OCI-LY7 (cell line): Measurements from ENCODE around the gene SENP2. TPM values are rescaled to one million over a fixed set of nuclear protein-coding genes. Genes with fewer than 3 reads are reported as not detected.
A peak's percentile ranks its signal among the peaks of the same experiment; 100 is the strongest.

Experiments used
- BruUV-seq: library from RNA; stranded (reverse); fragments of 400-500 nt; replicated peaks from 2 replicates; lab custom pipeline; 2021; lab: Mats Ljungman, UMichigan
- CTCF ChIA-PET: fragments of 300-600 bp; sonication (Branson Sonifier 250); formaldehyde crosslinking; loops from one replicate; lab custom pipeline; 2022; ENCODE audit warnings: antibody characterized with exemption; ENCODE audit not compliant: unreplicated experiment; lab: Charles Lee
- POLR2A ChIA-PET: fragments of 300-600 bp; sonication (Branson Sonifier 250); formaldehyde crosslinking; loops from one replicate; lab custom pipeline; 2022; ENCODE audit warnings: antibody characterized with exemption; lab: Charles Lee
- DNase-seq: peaks from one replicate; pipeline ENCODE4 v3.0.0-alpha.2; 2015; ENCODE audit warnings: low spot score
- H2AFZ ChIP-seq: fragments of 200-600 bp; sonication (generic), shearing (Covaris generic); 2 replicates; pipeline ENCODE4 v1.6.1; 2014; ENCODE audit warnings: mild to moderate bottlenecking, antibody characterized with exemption, low read length, moderate library complexity
- H3K27ac ChIP-seq: fragments of 200-600 bp; sonication (generic); 2 replicates; pipeline ENCODE4 v1.5.1; 2014; ENCODE audit warnings: mixed run types, low read depth, mild to moderate bottlenecking, moderate library complexity, low read length, inconsistent platforms; ENCODE audit not compliant: poor library complexity, severe bottlenecking
- H3K36me3 ChIP-seq: fragments of 200-600 bp; sonication (generic); 2 replicates; pipeline ENCODE4 v1.6.1; 2014; ENCODE audit warnings: mild to moderate bottlenecking, antibody characterized with exemption, low read length, moderate library complexity, mixed read lengths; ENCODE audit not compliant: insufficient read depth
- H3K4me1 ChIP-seq: fragments of 200-600 bp; sonication (generic); 2 replicates; pipeline ENCODE4 v1.5.1; 2014; ENCODE audit warnings: mild to moderate bottlenecking, low read length; ENCODE audit not compliant: insufficient read depth, poor library complexity, severe bottlenecking
- H3K4me2 ChIP-seq: fragments of 200-600 bp; sonication (generic); 2 replicates; pipeline ENCODE4 v1.6.1; 2014; ENCODE audit warnings: mild to moderate bottlenecking, low read length
- H3K4me3 ChIP-seq: fragments of 200-600 bp; sonication (generic); 2 replicates; pipeline ENCODE4 v1.5.1; 2014; ENCODE audit warnings: mild to moderate bottlenecking, low read depth, low read length; ENCODE audit not compliant: poor library complexity, severe bottlenecking
- H3K79me2 ChIP-seq: fragments of 200-600 bp; sonication (generic); 2 replicates; pipeline ENCODE4 v1.6.1; 2016; ENCODE audit warnings: low read depth, mild to moderate bottlenecking, low read length, moderate library complexity, mixed read lengths; ENCODE audit not compliant: insufficient read depth
- H3K9me2 ChIP-seq: fragments of 200-600 bp; sonication (generic); 2 replicates; pipeline ENCODE4 v1.6.1; 2016; ENCODE audit warnings: mild to moderate bottlenecking, low read length, mixed read lengths; ENCODE audit not compliant: insufficient read depth
- H3K9me3 ChIP-seq: fragments of 200-600 bp; sonication (generic); 2 replicates; pipeline ENCODE4 v1.6.1; 2014; ENCODE audit warnings: mild to moderate bottlenecking, mixed run types, low read length, mixed read lengths
- H4K20me1 ChIP-seq: fragments of 200-600 bp; sonication (generic); 2 replicates; pipeline ENCODE4 v1.6.1; 2014; ENCODE audit warnings: mild to moderate bottlenecking, antibody characterized with exemption, low read length, moderate library complexity, mixed read lengths; ENCODE audit not compliant: insufficient read depth
- CTCF ChIP-seq: fragments of 200-600 bp; sonication (generic); conservative IDR thresholded peaks from 2 replicates; pipeline ENCODE4 v1.5.1; 2014; ENCODE audit warnings: mild to moderate bottlenecking, antibody characterized with exemption, low read length, moderate library complexity, mixed read lengths
- EZH2phosphoT487 ChIP-seq: fragments of 200-600 bp; sonication (generic); IDR thresholded peaks from 2 replicates; pipeline ENCODE4 v1.6.1; 2018; ENCODE audit warnings: low read depth, borderline replicate concordance, mild to moderate bottlenecking, mixed run types, antibody characterized with exemption, low read length, moderate library complexity, mixed read lengths
- intact Hi-C: fragments of 100-400 bp; cut with micrococcal nuclease; formaldehyde crosslinking; loops from one replicate; pipeline ENCODE4 v1.10.0; 2022; ENCODE audit not compliant: unreplicated experiment
- total RNA-seq, 2 experiments: library from RNA; depleted of rRNA in 1 of 2; stranded (reverse); fragments of >200 nt in 1 of 2; shearing (Covaris generic) in 1 of 2; gene quantifications; 2 replicates each; pipeline ENCODE4 v1.2.3, GENCODE V29; 2014 to 2022

SENP2 gene
- total RNA-seq, 2 experiments from 2014 or later, result 39.8 to 64.5 TPM

- TF ChIP-seq CTCF (no peak), EZH2phosphoT487 (no peak)
Observed at GRCh38 chr3:185583925-185584324, 2.2 kb upstream of the SENP2 start.

GRCh38 chr3:185584686-185585085, 1.4 kb upstream of the SENP2 start:
- no TSS peak for BruUV-seq
- intact Hi-C loops, result no loop called here
- H3K4me3 ChIP-seq, result no peak overlapping the region
- TF ChIP-seq EZH2phosphoT487 (no peak), CTCF (no peak)
- peaks cover 27% of the 10 kb centered on the region for H3K79me2 ChIP-seq
- CTCF ChIA-PET, result no interaction called here
- H4K20me1 ChIP-seq, result peaks cover 4% of the 10 kb centered on the region; the same call in 1 of the 2 replicates
- H2AFZ ChIP-seq, result no peak overlapping the region
- no peaks in the 10 kb centered on the region for H3K9me2 ChIP-seq
- peaks cover 28% of the 10 kb centered on the region for H3K4me1 ChIP-seq
- no peak for DNase-seq
- POLR2A ChIA-PET, result no interaction called here
- no peaks in the 10 kb centered on the region for H3K9me3 ChIP-seq
- H3K4me2 ChIP-seq, result no peak overlapping the region
- H3K36me3 ChIP-seq, result no peaks in the 10 kb centered on the region
- no peak overlapping the region for H3K27ac ChIP-seq

More at GRCh38 chr3:185583925-185584324, 2.2 kb upstream of the SENP2 start:
- no peaks in the 10 kb centered on the region for H3K9me3 ChIP-seq
- BruUV-seq, result no TSS peak
- H3K79me2 ChIP-seq, result peaks cover 20% of the 10 kb centered on the region
- H3K27ac ChIP-seq, result no peak overlapping the region
- H3K36me3 ChIP-seq, result no peaks in the 10 kb centered on the region
- ChIA-PET POLR2A (interaction anchor here (0.6 kb wide), 1 partner anchor 891 kb away, joined by 3 read pairs; no protein-coding TSS in a partner anchor), CTCF (no interaction called here)
- H3K4me2 ChIP-seq, result no peak overlapping the region
- no peak for DNase-seq
- H3K4me3 ChIP-seq, result no peak overlapping the region
- H3K9me2 ChIP-seq, result no peaks in the 10 kb centered on the region
- peaks cover 23% of the 10 kb centered on the region for H3K4me1 ChIP-seq
- H2AFZ ChIP-seq, result no peak overlapping the region
- intact Hi-C loops, result no loop called here
- H4K20me1 ChIP-seq, result peaks cover 2% of the 10 kb centered on the region; the same call in 1 of the 2 replicates

- Histone ChIP-seq H3K4me2 (peak overlapping the region; percentile 81), H3K4me3 (peak overlapping the region; percentile 86), H2AFZ (peak overlapping the region; percentile 90), H4K20me1 (peaks cover 4% of the 10 kb centered on the region; the same call in 1 of the 2 replicates), H3K4me1 (peaks cover 28% of the 10 kb centered on the region), H3K36me3 (no peaks in the 10 kb centered on the region), H3K27ac (peak overlapping the region; percentile 13), H3K9me3 (no peaks in the 10 kb centered on the region), H3K79me2 (peaks cover 30% of the 10 kb centered on the region), H3K9me2 (no peaks in the 10 kb centered on the region)
- intact Hi-C loops, result no loop called here
- TF ChIP-seq EZH2phosphoT487 (no peak), CTCF (no peak)
- no peak for DNase-seq
- ChIA-PET CTCF (interaction anchor here (1.0 kb wide), 1 partner anchor 8 kb away, joined by 3 read pairs; no protein-coding TSS in a partner anchor), POLR2A (interaction anchor here (1.0 to 1.8 kb wide), 4 partner anchors 10 to 19 kb away, joined by 3 to 30 read pairs (median 8); no protein-coding TSS in a partner anchor)
- BruUV-seq, result TSS peak; percentile 99
Observed at GRCh38 chr3:185585518-185585858, 607 bp upstream of the SENP2 start.
